Stimulated activated CD8-positive, alpha-beta memory T cell treated with anti-CD3 and anti-CD28 coated beads, Interleukin-4, amount 100 ng/mL, for 24 hours (primary cell): ENCODE data around the gene KASH5.

Experiments
- DNase-seq: peaks from one replicate; pipeline ENCODE4 v3.0.0-alpha.2; 2020; ENCODE audit warnings: low read depth

The KASH5 gene

GRCh38 chr19:49395581-49396407 lies 7.7 kb downstream of the KASH5 start:
- DNase-seq, result no peak

DNA sequence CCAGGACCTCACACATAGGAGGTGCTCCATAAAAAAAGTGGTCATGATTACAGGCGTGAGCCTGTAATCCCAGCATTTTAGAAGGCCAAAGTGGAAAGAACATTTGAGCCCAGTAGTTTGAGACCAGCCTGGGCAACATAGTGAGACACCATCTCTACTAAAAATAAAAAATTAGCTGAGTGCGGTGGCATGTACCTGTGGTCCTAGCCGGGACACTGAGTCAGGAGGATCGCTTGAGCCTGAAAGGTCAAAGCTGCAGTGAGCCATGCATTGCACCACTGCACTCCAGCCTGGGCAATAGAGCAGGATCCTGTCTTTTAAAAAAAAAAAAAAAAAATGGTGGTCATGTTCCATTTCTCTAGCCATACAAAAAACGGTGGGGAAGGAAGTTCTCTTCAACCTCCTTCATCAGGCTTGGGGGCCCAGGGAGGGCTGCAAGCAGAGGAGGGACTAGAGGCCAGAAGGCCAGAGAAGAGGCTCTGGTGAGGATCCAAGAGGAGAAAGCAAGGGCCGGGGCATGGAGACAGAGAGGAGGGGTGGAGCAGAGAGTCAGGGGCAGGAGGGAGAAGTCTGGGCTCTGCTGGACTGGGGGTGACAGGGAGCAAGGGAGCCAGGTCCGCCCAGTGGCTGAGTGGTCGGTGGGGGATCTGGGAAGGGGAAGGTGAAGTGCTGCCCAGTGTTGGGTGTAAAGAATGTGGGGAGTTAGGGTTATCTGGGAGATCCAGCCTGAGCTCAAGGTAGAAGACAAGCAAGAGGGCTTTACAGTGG lies 8.9 kb downstream of the KASH5 start:
- DNase-seq, result no peak

DNA sequence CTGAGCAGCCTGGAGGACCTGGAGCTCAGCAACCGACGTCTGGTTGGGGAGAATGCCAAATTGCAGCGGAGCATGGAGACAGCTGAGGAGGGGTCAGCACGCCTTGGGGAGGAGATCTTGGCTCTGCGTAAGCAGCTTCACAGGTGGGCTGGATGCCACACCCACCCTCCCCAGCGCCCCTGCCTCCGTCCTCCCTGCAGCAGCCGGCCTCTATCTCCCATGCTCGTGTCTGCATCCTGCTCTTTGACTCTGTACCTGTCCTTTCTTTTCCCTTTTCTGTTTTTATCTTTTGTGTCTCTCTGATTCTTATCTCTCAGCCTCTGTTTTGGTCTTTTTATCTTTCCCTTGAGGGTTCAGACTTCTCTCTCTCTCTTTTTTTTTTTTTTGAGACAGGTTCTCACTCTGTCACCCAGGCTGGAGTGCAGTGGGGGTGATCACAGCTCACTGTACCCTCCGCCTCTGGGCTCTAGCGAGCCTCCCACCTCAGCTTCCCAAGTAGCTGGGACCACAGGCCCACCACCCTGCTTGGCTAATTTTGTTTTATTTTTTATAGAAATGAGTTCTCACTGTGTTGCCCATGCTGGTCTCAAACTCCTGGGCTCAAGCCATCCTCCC lies 10.1 kb downstream of the KASH5 start:
- DNase-seq, result no peak

DNA sequence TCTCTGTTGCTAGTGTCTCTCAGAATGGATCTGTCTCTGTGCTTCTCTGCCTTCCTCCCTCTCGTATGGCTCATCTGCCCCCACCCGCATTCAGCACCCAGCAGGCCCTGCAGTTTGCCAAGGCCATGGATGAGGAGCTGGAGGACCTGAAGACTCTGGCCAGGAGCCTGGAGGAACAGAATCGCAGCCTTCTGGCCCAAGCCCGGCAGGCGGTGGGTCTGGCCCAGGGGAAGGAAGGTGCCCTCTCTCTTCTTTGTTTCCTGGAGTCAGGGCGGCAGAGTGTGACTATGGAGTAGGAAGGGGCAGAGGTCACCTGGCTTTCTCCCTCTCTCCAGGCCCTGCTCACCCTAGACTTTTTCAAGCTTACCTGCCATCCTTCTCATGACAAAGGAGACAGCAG lies 10.9 kb downstream of the KASH5 start:
- no peak for DNase-seq

GRCh38 chr19:49400029-49400428 lies 12.0 kb downstream of the KASH5 start:
- no peak for DNase-seq

DNA sequence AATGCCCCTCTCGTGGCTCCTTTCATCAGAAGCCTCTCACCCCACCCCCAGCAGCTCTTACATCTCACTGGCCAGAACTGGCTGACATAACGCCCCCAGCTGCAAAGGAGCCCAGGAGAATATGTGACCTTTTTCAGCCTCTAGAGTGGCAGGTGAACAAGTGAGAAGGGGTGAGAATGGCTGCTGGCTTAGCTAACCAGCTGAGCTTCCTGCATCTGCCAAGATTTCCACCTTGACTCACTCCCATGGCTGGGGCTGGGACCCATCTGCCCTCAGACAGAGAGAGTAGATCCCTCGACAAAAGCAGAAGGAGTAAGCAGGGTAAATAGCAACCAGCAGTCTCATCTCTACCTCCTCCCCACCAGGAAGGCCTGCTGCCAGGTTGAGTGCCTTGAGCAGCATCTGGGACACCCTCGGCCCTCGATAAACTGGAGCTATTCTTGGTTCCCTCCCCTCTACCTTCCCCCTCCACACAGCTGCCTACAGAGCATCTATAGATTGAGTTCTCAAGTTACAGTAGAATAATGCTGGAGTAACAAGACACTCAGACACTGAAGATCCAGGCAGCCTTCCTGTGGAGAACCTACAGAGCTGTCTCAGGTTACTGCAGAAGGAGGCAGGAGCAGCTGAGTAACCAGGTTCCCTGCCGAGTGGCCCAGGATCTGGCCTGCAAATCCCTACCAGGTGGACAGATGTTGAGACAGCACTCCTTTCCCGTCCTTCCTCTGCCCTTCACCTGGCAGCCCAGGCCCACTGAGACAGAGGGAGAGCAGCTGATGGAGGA lies 15.5 kb downstream of the KASH5 start:
- DNase-seq, result no peak

GRCh38 chr19:49407079-49407478 lies 19.0 kb downstream of the KASH5 start:
- no peak for DNase-seq

GRCh38 chr19:49407482-49408015 lies 19.5 kb downstream of the KASH5 start:
- DNase-seq, result no peak

GRCh38 chr19:49408816-49409440 lies 20.9 kb downstream of the KASH5 start:
- DNase-seq, result no peak

- no peak for DNase-seq
Observed at GRCh38 chr19:49409441-49410029, 21.5 kb downstream of the KASH5 start.

GRCh38 chr19:49411681-49412326 lies 23.8 kb downstream of the KASH5 start:
- no peak for DNase-seq

DNA sequence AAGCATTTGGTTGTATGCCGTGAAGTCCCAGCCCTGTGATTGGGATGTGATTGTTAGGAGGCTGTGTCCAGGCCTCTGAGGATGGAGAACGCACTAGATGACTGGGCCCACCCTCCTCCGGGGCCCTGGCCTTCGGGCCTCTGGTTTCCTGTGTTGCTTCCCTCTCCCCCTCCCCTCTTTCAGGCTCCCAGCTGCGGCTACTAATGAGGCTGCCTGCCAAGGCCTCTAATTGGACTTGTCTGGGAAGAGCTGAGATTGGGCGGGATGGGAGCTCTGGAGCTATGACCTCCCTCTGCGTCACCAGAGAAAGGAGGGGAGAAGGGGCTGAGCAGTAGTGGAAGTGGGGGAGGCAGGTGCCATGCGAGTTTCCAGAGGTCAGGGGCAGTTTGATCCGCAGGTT lies 25.3 kb downstream of the KASH5 start:
- no peak for DNase-seq

DNA sequence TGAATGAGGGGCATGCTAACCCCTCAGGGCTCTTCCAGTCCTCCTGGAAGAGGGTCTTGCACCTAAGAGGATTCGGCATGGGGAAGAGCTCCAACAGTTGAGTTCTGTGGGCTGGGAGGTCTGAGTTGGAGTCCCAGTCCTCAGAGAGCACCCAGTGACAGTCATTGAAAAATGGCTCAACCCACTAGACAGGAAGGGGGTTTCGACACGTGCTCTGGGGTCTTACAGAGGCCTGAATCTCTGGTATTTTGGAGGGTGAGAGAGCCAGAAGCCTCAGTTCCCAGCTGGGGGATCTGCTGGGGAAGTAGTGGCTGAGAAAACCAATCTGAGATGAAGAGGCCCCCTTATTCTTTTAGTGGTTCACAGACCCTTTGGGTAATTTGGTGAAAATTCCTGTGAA lies 26.2 kb downstream of the KASH5 start:
- DNase-seq, result no peak

DNA sequence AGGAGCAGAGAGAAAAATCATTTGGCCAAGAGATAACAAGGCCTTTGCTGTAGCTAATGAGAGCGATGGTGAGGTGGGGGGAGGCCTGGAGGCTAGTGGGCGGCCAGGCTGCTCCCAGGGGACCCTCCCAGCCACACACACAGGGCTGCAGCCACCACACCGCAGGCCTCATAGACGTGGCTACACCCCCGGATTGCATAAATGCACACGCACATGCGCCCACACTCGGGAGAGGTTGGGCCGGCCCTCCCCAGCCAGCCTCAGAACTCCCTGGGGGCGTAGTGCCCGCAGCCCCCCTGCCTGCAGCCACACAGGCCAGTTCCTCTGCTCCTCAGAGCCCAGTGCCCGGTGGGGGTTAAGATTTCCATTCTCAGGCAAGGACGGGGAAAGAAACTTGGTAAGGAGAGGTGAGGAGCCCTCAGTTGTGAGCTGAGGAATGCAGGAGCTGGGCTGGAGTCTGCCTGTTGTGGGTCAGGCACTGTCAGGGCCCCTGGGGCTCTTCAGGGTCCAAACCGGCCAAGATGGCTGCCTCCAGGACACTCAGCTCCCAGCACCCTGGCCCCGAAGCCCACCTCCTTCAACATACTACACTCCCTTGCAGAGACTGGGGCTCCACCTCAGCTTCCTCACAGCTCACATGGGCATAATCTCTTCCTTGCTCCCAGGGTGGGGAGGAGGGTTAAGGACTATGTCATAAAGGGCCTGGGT lies 27.2 kb downstream of the KASH5 start:
- DNase-seq, result no peak

- DNase-seq, result no peak
Observed at GRCh38 chr19:49415810-49416200, 27.8 kb downstream of the KASH5 start.

- DNase-seq, result no peak
Observed at GRCh38 chr19:49417088-49417487, 29.0 kb downstream of the KASH5 start.

DNA sequence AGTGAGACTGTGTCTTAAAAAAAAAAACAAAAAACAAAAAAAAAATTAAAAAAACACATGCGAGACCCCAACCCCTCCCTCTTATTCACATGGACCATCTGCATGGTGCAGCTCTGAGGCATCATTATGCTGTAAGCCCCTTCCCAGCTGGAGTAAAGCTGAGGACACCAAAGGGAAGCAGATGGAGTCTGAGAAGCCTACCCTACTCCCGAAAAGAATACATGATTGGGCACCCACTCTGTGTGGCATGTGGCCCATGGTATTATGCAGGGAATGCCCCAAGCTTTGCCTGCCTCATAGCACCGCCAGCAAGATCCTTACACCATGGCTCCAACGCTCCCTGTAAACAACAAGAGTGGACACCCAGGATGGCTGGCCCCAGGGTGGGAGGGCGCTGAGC lies 30.5 kb downstream of the KASH5 start:
- DNase-seq, result no peak

DNA sequence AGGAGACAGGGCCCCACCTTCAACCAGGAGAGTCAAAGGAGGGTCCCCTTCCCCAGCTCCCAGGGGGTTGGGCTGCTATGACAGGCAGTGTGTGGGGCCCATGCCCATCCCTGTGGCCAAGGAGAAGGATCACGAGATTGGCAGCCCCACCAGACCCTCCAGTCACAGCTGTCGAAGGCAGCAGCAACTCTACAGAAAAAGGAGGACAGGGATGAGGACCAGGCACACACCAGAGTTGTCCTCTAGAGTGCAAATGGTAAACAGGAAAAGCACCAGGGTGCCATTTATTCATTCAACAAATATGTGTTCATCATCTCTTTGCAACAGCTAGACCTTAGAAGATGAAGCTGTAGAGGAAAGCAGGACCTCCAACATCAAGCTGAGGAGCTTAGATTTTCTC lies 31.1 kb downstream of the KASH5 start:
- no peak for DNase-seq

GRCh38 chr19:49420227-49420626 lies 32.2 kb downstream of the KASH5 start:
- DNase-seq, result no peak
